Measurements from ENCODE around the gene ACR.
"Not testable (repeated sequence)": the region's sequence is repeated elsewhere in the genome, so short reads cannot be mapped to it uniquely, and the experiment has no call there.

The ACR gene

DNA sequence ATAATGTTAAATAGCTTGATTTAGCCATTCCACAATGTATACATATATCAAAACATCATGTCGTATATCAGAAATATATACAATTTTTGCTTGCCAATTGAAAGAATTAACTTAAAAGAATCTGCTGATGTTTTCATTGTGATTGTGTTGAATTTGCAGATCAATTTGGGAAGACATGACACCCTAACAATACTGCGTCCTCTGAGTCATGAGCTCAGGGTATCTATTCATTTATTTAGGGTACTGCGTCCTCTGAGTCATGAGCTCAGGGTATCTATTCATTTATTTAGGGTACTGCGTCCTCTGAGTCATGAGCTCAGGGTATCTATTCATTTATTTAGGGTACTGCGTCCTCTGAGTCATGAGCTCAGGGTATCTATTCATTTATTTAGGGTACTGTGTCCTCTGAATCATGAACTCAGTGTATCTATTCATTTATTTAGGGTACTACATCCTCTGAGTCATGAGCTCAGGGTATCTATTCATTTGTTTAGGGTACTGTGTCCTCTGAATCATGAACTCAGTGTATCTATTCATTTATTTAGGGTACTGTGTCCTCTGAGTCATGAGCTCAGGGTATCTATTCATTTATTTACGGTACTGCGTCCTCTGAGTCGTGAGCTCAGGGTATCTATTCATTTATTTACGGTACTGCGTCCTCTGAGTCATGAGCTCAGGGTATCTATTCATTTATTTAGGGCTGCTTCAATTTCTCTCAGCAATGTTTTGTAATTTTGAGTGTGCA lies 21.8 kb downstream of the ACR start:
- not testable (repeated sequence) for H3K4me3 ChIP-seq (ENCODE audit: low read depth, low read length)

DNA sequence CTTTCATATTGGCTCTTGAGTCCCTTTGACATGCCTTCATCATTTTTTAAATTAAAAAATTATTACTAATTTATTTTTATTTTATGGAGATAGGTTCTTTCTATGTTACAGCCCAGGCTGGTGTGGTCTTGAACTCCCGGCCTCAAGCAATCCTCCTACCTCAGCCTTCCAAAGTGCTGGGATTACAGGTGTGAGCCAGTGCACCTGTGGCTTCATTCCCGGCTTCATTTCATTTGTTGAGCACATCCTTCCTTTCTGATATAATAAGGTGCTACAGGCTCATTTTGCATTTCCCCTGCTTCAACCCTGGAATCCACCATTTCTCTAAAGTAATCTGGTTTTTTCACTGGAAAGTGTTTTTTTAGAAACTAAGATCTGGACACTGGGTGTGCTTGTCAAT lies 23.8 kb downstream of the ACR start:
- not testable (repeated sequence) for H3K4me3 ChIP-seq (ENCODE audit: low read depth, low read length)

DNA sequence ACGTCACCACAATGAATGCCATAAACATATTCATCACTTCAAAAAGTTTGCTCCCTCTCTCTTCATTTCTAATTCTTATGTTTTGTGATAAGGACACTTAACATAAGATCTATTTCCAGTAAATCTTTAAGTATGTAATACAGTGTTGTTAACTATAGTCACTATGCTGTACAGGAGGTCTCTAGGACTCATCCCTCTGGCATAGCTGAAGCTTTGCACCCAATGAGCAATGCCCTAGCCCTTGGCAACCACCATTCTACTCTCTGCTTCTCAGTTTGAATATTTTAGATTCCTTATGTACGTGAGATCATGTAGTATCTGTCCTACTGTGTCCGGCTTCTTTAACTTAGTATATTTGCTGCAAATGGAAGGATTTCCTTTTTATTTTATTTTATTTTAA lies 26.3 kb downstream of the ACR start:
- H3K4me3 ChIP-seq (ENCODE audit: low read depth, low read length): not testable (repeated sequence)

DNA sequence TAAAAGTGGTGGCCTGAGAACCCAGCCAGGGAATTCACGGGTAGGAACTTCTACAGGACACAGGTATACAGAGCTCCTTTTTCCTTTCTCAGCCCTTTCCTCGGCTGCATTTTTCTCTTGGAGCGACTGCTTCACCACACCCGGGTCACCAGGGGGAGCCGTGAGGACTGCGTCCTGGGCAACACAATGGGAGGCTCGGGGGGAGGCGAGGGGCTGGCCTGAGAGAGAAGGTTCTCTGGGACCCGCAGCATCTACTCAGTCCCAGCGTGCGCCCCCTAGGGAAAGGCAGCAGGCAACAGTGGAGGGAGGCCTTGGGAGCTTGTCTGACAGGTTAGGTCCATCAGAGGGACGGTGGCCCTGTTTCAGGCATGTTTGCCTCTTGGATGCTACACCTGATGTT lies 37.1 kb downstream of the ACR start:
- H3K4me3 ChIP-seq (ENCODE audit: low read depth, low read length): not testable (repeated sequence)
- TF ChIP-seq, protein P1, sequence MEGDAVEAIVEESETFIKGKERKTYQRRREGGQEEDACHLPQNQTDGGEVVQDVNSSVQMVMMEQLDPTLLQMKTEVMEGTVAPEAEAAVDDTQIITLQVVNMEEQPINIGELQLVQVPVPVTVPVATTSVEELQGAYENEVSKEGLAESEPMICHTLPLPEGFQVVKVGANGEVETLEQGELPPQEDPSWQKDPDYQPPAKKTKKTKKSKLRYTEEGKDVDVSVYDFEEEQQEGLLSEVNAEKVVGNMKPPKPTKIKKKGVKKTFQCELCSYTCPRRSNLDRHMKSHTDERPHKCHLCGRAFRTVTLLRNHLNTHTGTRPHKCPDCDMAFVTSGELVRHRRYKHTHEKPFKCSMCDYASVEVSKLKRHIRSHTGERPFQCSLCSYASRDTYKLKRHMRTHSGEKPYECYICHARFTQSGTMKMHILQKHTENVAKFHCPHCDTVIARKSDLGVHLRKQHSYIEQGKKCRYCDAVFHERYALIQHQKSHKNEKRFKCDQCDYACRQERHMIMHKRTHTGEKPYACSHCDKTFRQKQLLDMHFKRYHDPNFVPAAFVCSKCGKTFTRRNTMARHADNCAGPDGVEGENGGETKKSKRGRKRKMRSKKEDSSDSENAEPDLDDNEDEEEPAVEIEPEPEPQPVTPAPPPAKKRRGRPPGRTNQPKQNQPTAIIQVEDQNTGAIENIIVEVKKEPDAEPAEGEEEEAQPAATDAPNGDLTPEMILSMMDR (IDR thresholded peaks at IDR 0.05; ENCODE audit: low read depth, low read length): peak; percentile 48

DNA sequence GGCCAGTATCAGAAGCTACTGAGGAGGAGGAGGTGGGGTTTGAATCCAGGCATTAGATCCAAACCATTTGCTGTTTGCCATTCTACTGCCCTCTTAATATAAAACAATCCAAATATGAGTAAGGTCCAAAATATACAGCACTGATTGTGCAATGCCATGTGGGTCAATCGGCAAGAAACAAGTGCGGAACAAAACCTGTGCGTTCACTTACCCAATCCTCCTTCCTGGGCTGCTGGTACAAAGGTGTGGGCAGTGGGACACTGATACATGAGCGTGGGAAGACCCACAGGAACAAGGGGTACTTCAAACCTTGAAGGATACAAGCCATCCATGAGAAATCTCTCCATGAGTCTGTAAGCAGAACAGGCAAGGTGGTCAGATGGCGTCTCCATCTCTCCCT lies 39.6 kb downstream of the ACR start:
- not testable (repeated sequence) for H3K4me3 ChIP-seq (ENCODE audit: low read depth, low read length)

DNA sequence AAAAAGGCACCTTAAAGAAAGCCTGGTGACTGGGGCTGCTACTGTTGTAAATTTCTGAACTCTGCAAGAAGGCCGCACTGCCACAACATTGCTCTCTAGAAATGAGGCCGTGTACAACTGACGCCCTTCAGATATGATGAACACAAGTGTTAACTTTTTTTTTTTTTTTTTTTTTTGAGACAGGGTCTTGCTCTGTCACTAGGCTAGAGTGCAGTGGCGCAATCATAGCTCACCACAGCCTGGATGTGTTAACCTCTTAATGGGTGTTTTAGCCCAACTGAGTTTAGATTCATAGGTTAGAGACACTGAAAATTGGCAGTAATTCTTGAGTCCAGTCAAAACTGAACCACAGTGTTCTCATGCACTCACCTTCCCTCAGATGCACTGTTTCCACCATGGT lies 42.2 kb downstream of the ACR start:
- not testable (repeated sequence) for H3K4me3 ChIP-seq (ENCODE audit: low read depth, low read length)

DNA sequence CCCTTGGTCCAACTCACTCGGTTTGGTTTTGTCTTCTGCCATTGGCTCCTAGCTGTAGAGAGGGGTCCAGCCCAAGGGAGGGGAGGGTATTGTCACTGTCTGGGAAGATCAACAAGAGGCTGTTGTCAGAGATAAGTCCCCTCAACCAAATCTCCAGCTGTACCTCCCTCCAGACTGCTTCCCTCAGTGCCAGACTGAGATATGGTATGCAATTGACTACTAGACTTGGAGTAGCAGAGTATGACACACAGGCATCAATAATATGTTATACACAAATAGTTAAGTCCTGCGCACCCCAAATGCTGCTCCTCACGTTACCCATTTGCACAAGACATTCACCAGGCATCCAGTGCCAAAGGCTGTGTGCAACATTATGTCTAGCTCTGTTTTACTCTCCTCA lies 44.2 kb downstream of the ACR start:
- H3K4me3 ChIP-seq (ENCODE audit: low read depth, low read length): not testable (repeated sequence)

DNA sequence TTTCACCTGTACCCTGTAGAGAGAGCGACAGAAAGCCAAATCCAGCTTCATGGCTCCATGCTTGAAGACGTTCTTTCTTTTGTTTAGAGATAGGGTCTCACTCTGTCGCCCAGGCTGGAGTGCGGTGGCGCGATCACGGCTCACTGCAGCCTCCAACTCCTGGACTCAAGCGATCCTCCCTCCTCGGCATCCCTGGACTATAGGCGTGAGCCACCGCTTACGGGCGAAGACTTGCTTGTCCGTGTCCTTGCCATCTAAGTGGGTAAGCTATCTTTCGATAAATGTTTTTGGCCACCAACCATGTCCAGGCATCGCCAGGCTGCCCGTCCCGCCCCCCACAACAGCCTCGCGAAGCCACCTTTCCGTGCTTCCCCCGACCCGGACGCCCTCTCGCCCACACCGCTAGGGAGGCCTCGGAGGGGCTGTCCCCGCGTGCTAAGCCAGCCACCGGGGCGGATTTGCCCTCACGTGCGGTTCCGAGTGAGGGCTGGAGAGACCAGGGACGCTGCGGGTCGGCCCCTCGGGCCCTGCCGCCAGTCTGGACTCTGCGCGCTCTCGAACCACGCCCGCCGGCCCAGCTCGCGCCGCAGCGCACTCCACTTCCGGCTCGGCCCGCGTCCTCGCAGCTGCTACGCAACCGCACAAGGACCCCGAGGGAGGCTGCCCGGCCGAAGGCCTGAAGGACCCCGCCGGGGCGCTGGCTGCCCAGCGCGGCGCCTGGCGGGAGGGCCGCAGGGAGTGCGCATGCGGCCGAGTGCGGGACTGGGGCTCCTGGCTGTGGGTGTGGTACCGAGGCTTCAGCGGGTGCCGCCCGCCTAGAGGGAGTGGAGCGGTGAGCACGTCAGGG lies 45.3 kb downstream of the ACR start, which contains the start of gene RABL2B:
Gene RABL2B (minus strand): TSS at position 604 of the 847 bp plus-strand sequence. CDS start 1,342 bp downstream, outside the sequence.
- H3K4me3 ChIP-seq (ENCODE audit: low read depth, low read length): peak within 1 kb of the TSS; percentile 58

DNA sequence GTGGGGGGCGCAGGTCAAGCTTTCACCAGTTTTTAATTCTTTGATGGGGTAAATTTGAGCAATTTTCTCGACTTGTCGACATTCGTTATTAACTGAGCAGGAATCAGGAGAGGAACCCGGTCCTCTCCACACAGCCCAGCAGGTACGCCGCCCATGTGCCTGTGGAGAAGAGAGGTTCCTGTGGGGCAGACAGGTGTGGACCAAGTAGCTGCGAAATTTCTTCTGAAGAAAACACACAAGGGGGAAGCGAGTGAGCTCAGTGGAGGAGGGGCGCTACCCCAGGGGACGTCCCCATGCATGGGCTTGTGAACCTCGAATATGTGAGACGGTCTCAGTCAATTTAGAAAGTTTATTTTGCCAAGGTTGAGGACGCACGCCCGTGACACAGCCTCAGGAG lies 45.9 kb downstream of the ACR start:
- peak overlapping the region; percentile 58 for H3K4me3 ChIP-seq (ENCODE audit: low read depth, low read length)

DNA sequence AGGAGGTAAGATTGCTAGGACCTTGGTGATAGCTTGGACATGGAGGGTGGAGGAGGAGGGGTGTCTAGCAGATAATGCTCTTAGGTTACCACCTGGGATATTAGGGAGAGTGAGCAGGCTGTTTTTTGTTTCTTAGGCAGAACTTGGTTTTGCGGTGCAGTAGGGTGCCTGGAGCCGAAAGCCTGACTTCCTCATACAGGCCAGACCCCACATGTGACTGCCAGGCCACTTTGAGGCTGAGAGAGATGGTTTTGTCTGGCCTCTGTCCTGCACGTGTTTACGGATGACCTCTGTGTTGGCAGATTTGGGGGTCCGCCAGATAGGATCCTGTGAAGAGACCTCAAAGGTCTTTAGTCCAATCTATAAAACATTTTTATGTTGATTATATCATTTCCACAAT lies 47.3 kb downstream of the ACR start:
- H3K4me3 ChIP-seq (ENCODE audit: low read depth, low read length): not testable (repeated sequence)

DNA sequence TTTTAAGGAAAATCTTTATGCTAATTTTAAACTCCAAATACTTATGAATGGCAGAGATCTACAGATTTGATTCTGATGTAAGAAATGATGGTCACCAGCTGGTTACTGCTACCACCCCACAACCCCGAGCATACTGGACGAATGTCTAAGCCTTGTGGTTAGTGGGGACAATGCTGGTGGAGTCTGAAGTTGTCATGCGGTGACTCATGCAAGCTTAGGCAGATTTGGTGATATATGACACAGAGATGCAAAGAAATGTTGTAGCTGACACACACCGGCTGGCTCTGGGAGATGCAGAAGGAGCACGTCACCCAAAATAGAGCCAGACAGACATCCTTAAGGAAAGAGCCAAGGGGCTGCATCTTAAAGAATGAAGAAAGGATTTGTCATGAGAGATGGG lies 48.9 kb downstream of the ACR start:
- H3K4me3 ChIP-seq (ENCODE audit: low read depth, low read length): not testable (repeated sequence)
